ENCODE measurements around the gene GBP5.
A peak's percentile ranks its signal among the peaks of the same experiment; 100 is the strongest.

Gene GBP5

GRCh38 chr1:89305493-89305892, 32.8 kb upstream of the GBP5 start:
- DNase-seq (ENCODE audit: low spot score) = no peak
- no peak for TF ChIP-seq CTCF (IDR thresholded peaks at IDR 0.05; ENCODE audit: extremely low read depth, missing control alignments)

GRCh38 chr1:89304572-89305230, 32.0 kb upstream of the GBP5 start:
- no peak for TF ChIP-seq CTCF (IDR thresholded peaks at IDR 0.05; ENCODE audit: extremely low read depth, missing control alignments)
- DNase-seq (ENCODE audit: low spot score) = no peak

- no peak for DNase-seq (ENCODE audit: low spot score)
- TF ChIP-seq CTCF (IDR thresholded peaks at IDR 0.05; ENCODE audit: extremely low read depth, missing control alignments) = no peak
Measured at GRCh38 chr1:89302697-89303332, 30.2 kb upstream of the GBP5 start.

GRCh38 chr1:89299739-89300463, 27.2 kb upstream of the GBP5 start:
- DNase-seq (ENCODE audit: low spot score) = peak; percentile 57

- peak; percentile 43 for DNase-seq (ENCODE audit: low spot score)
Measured at GRCh38 chr1:89298461-89298860, 25.8 kb upstream of the GBP5 start.

GRCh38 chr1:89295187-89295586, 22.5 kb upstream of the GBP5 start:
- no peak for TF ChIP-seq CTCF (IDR thresholded peaks at IDR 0.05; ENCODE audit: extremely low read depth, missing control alignments)
- no peak for DNase-seq (ENCODE audit: low spot score)

More at GRCh38 chr1:89298461-89298860, 25.8 kb upstream of the GBP5 start:
- no peak for TF ChIP-seq CTCF (IDR thresholded peaks at IDR 0.05; ENCODE audit: extremely low read depth, missing control alignments)

GRCh38 chr1:89291276-89291675, 18.6 kb upstream of the GBP5 start:
- no peak for DNase-seq (ENCODE audit: low spot score)
- no peak for TF ChIP-seq CTCF (IDR thresholded peaks at IDR 0.05; ENCODE audit: extremely low read depth, missing control alignments)

Data from GM20000 (cell line).